H9 (cell line): Measurements from ENCODE around the gene PCMT1. TPM values are rescaled to one million over a fixed set of nuclear protein-coding genes. Genes with fewer than 3 reads are reported as not detected.

ENCODE experiments used
- DNase-seq: peaks from one replicate; pipeline ENCODE4 v3.0.0-alpha.2; 2017
- H2AFZ ChIP-seq: one replicate; pipeline ENCODE4 v1.6.1; 2013; ENCODE audit warnings: mild to moderate bottlenecking, low read length, control low read depth, moderate library complexity
- H2AK5ac ChIP-seq: 2 replicates; pipeline ENCODE4 v1.6.1; 2013; ENCODE audit warnings: low read length, control low read depth, mixed read lengths; ENCODE audit not compliant: insufficient read length
- H2BK120ac ChIP-seq: one replicate; pipeline ENCODE4 v1.6.1; 2013; ENCODE audit warnings: low read depth, mild to moderate bottlenecking, low read length, control low read depth, inconsistent platforms; ENCODE audit not compliant: poor library complexity, severe bottlenecking
- H2BK12ac ChIP-seq: 2 replicates; pipeline ENCODE4 v1.6.1; 2013; ENCODE audit warnings: low read length, control low read depth, mixed read lengths, low read depth; ENCODE audit not compliant: insufficient read length
- H2BK15ac ChIP-seq: 2 replicates; pipeline ENCODE4 v1.6.1; 2013; ENCODE audit warnings: low read depth, low read length, control low read depth
- H2BK20ac ChIP-seq: one replicate; pipeline ENCODE4 v1.6.1; 2013; ENCODE audit warnings: low read depth, mild to moderate bottlenecking, low read length, control low read depth, inconsistent platforms; ENCODE audit not compliant: poor library complexity, severe bottlenecking
- H2BK5ac ChIP-seq: 2 replicates; pipeline ENCODE4 v1.6.1; 2013; ENCODE audit warnings: low read length, control low read depth, mixed read lengths; ENCODE audit not compliant: insufficient read length
- H3K14ac ChIP-seq: 2 replicates; pipeline ENCODE4 v1.6.1; 2013; ENCODE audit warnings: low read length, control low read depth; ENCODE audit not compliant: insufficient read depth
- H3K18ac ChIP-seq: 2 replicates; pipeline ENCODE4 v1.6.1; 2013; ENCODE audit warnings: low read depth, mild to moderate bottlenecking, mixed read lengths, low read length, control low read depth; ENCODE audit not compliant: insufficient read length
- H3K23ac ChIP-seq: 2 replicates; pipeline ENCODE4 v1.6.1; 2013; ENCODE audit warnings: low read length, control low read depth, mixed read lengths, low read depth; ENCODE audit not compliant: insufficient read length
- H3K23me2 ChIP-seq: 2 replicates; pipeline ENCODE4 v1.6.1; 2013; ENCODE audit warnings: low read depth, mild to moderate bottlenecking, mixed read lengths, low read length, control low read depth; ENCODE audit not compliant: insufficient read length, poor library complexity, severe bottlenecking
- H3K27ac ChIP-seq: 2 replicates; pipeline ENCODE4 v1.5.1; 2013; ENCODE audit warnings: low read length, control low read depth, mixed read lengths, low read depth; ENCODE audit not compliant: insufficient read length
- H3K27me3 ChIP-seq: 2 replicates; pipeline ENCODE4 v1.6.1; 2013; ENCODE audit warnings: low read length, control low read depth, inconsistent platforms; ENCODE audit not compliant: insufficient read depth
- H3K4ac ChIP-seq: 2 replicates; pipeline ENCODE4 v1.6.1; 2013; ENCODE audit warnings: low read depth, mild to moderate bottlenecking, control low read depth, inconsistent platforms, low read length, moderate library complexity
- H3K4me1 ChIP-seq: 2 replicates; pipeline ENCODE4 v1.6.1; 2013; ENCODE audit warnings: low read length, control low read depth, inconsistent platforms; ENCODE audit not compliant: insufficient read depth
- H3K4me2 ChIP-seq: 2 replicates; pipeline ENCODE4 v1.6.1; 2013; ENCODE audit warnings: low read length, control low read depth, mixed read lengths; ENCODE audit not compliant: insufficient read length, insufficient read depth
- H3K56ac ChIP-seq: 2 replicates; pipeline ENCODE4 v1.6.1; 2013; ENCODE audit warnings: low read depth, mild to moderate bottlenecking, mixed read lengths, low read length, control low read depth; ENCODE audit not compliant: insufficient read length
- H3K79me1 ChIP-seq: 2 replicates; pipeline ENCODE4 v1.6.1; 2013; ENCODE audit warnings: low read depth, mild to moderate bottlenecking, moderate library complexity, low read length, control low read depth, inconsistent platforms; ENCODE audit not compliant: insufficient read depth, poor library complexity, severe bottlenecking
- H3K79me2 ChIP-seq: 2 replicates; pipeline ENCODE4 v1.6.1; 2013; ENCODE audit warnings: low read length, control low read depth, inconsistent platforms; ENCODE audit not compliant: insufficient read depth
- H3K9ac ChIP-seq: 2 replicates; pipeline ENCODE4 v1.6.1; 2013; ENCODE audit warnings: low read length, control low read depth, mixed read lengths; ENCODE audit not compliant: insufficient read length; ENCODE audit errors: extremely low read depth
- H3K9me3 ChIP-seq: one replicate; pipeline ENCODE4 v1.6.1; 2013; ENCODE audit warnings: low read depth, low read length, inconsistent platforms; ENCODE audit not compliant: control insufficient read depth
- H3T11ph ChIP-seq: one replicate; pipeline ENCODE4 v1.6.1; 2013; ENCODE audit warnings: mild to moderate bottlenecking, low read length, control low read depth, inconsistent platforms
- H4K20me1 ChIP-seq: one replicate; pipeline ENCODE4 v1.6.1; 2013; ENCODE audit not compliant: control insufficient read depth, insufficient read length, insufficient read depth
- H4K5ac ChIP-seq: 2 replicates; pipeline ENCODE4 v1.6.1; 2013; ENCODE audit warnings: low read depth, mild to moderate bottlenecking, mixed read lengths, low read length, control low read depth; ENCODE audit not compliant: insufficient read length
- H4K8ac ChIP-seq: replicated peaks from 2 replicates; pipeline ENCODE4 v1.6.1; 2013; ENCODE audit warnings: low read length, control low read depth, mixed read lengths, low read depth; ENCODE audit not compliant: insufficient read length
- H4K91ac ChIP-seq: 2 replicates; pipeline ENCODE4 v1.6.1; 2013; ENCODE audit warnings: low read depth, mild to moderate bottlenecking, moderate library complexity, mixed read lengths, low read length, control low read depth; ENCODE audit not compliant: insufficient read length
- H3K27ac Mint-ChIP-seq, 3 experiments: 2 replicates in 2 of 3; 3 replicates in 1 of 3; pipeline ENCODE4 v1.8.0; 2020 to 2021; ENCODE audit warnings: mixed read lengths in 3 of 3, mild to moderate bottlenecking in 1 of 3, moderate library complexity in 1 of 3
- H3K27me3 Mint-ChIP-seq: 2 replicates; pipeline ENCODE4 v1.8.0; 2021; ENCODE audit warnings: low read depth, mild to moderate bottlenecking, moderate library complexity, mixed read lengths
- H3K36me3 Mint-ChIP-seq, 3 experiments: 2 replicates in 2 of 3; 3 replicates in 1 of 3; pipeline ENCODE4 v1.8.0; 2020 to 2021; ENCODE audit warnings: low read depth in 3 of 3, mixed read lengths in 3 of 3; ENCODE audit not compliant: insufficient read depth in 1 of 3
- H3K4me1 Mint-ChIP-seq, 2 experiments: 2 replicates each; pipeline ENCODE4 v1.8.0; 2020; ENCODE audit warnings: mixed read lengths in 2 of 2
- H3K4me3 Mint-ChIP-seq, 2 experiments: 2 replicates in 1 of 2; 3 replicates in 1 of 2; pipeline ENCODE4 v1.8.0; 2020 to 2021; ENCODE audit warnings: mild to moderate bottlenecking in 2 of 2, mixed read lengths in 2 of 2, moderate library complexity in 1 of 2
- H3K9me3 Mint-ChIP-seq, 2 experiments: 2 replicates in 1 of 2; 3 replicates in 1 of 2; pipeline ENCODE4 v1.8.0; 2020; ENCODE audit warnings: mild to moderate bottlenecking in 2 of 2, mixed read lengths in 2 of 2, moderate library complexity in 1 of 2
- WGBS: extraction: QIAGEN DNeasy Blood & Tissue Kit; methylation state at CpG from one replicate; pipeline ENCODE4 v1.1.7; 2013; ENCODE audit warnings: missing lambda C conversion rate, low lambda C conversion rate, mixed read lengths; ENCODE audit not compliant: insufficient read length; ENCODE audit errors: extremely low coverage; 5-methylcytosine and 5-hydroxymethylcytosine counted together
- total RNA-seq: library from RNA; stranded (reverse); gene quantifications from 2 replicates; pipeline ENCODE4 v1.2.1, GENCODE V29; 2021
- TF ChIP-seq, protein P1 (sequence below): fragments of 200-600 bp; sonication (generic); conservative IDR thresholded peaks from 3 replicates; pipeline ENCODE4 v1.8.0; 2021; ENCODE audit warnings: antibody characterized with exemption, mild to moderate bottlenecking

PCMT1 gene
- total RNA-seq, 1 experiment from 2014 or later: 98.3 TPM

DNA sequence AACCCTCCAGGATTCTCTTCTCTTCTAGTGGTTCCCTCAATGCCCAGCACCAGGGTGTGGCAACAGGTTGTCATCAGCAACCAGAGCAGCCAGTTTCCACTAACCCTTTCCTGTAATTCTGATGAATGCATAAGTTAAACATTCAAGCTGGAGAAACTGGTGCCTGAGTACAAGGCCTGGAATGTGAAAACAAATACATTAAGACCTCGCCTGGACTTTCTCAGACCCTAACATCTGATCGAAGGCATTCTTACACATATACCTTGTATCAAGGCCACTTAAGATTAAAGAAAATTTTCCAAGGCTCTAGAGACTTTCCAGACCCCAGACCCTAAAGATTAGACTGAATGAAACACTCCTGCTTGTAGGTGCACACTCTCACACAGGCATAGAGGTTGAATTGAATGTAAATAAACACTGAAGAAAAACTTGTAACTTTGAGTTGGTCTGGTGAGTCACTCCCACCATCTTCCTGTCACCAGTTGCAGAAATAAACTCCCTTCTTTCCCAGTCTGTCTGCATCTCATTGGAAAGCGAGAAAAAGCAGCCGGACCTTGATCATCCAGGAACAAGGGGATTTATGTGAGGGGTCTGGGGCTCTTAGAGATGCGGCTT lies 105.6 kb downstream of the PCMT1 start:
- TF ChIP-seq, protein P1, sequence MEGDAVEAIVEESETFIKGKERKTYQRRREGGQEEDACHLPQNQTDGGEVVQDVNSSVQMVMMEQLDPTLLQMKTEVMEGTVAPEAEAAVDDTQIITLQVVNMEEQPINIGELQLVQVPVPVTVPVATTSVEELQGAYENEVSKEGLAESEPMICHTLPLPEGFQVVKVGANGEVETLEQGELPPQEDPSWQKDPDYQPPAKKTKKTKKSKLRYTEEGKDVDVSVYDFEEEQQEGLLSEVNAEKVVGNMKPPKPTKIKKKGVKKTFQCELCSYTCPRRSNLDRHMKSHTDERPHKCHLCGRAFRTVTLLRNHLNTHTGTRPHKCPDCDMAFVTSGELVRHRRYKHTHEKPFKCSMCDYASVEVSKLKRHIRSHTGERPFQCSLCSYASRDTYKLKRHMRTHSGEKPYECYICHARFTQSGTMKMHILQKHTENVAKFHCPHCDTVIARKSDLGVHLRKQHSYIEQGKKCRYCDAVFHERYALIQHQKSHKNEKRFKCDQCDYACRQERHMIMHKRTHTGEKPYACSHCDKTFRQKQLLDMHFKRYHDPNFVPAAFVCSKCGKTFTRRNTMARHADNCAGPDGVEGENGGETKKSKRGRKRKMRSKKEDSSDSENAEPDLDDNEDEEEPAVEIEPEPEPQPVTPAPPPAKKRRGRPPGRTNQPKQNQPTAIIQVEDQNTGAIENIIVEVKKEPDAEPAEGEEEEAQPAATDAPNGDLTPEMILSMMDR: no peak
- Histone ChIP-seq H2AFZ (no peak overlapping the region), H4K91ac (no peak overlapping the region), H4K20me1 (no peaks in the 10 kb centered on the region), H2BK120ac (no peak overlapping the region), H2BK15ac (no peak overlapping the region), H3K4me2 (no peak overlapping the region), H3T11ph (no peak overlapping the region), H3K27ac (no peak overlapping the region), H2BK12ac (no peak overlapping the region), H3K23ac (no peak overlapping the region), H3K27me3 (no peaks in the 10 kb centered on the region), H3K79me2 (no peaks in the 10 kb centered on the region), H3K18ac (no peak overlapping the region), H3K23me2 (no peaks in the 10 kb centered on the region), H3K4ac (no peak overlapping the region), H2BK20ac (no peak overlapping the region), H3K56ac (no peak overlapping the region), H2AK5ac (no peak overlapping the region), H2BK5ac (no peak overlapping the region), H3K79me1 (no peaks in the 10 kb centered on the region), H3K9me3 (no peaks in the 10 kb centered on the region), H3K9ac (no peak overlapping the region), H3K14ac (no peak overlapping the region), H4K5ac (no peak overlapping the region), H4K8ac (no peak overlapping the region), H3K4me1 (no peaks in the 10 kb centered on the region; the same call in 1 of the 2 replicates)
- no peaks in the 10 kb centered on the region for H3K36me3 Mint-ChIP-seq
- H3K27ac Mint-ChIP-seq: peak overlapping the region in 2 of 3 experiments; percentile 26 to 68; a peak in 1 of 7 replicates
- WGBS: no CpG with 5 or more reads among the region's 5 CpGs
- H3K27me3 Mint-ChIP-seq: no peaks in the 10 kb centered on the region
- no peak for DNase-seq
- peaks cover 33 to 34% of the 10 kb centered on the region in 2 experiments for H3K4me1 Mint-ChIP-seq
- H3K9me3 Mint-ChIP-seq: no peaks in the 10 kb centered on the region
- H3K4me3 Mint-ChIP-seq: no peak overlapping the region; a peak in 1 of 5 replicates
